Nephron (organoid): Measurements from ENCODE around the gene BTNL2.

ENCODE experiments used
- H3K27ac Mint-ChIP-seq, 3 experiments: 2 replicates each; pipeline ENCODE4 v1.8.0; 2020; ENCODE audit warnings: mixed read lengths in 3 of 3, mild to moderate bottlenecking in 2 of 3, moderate library complexity in 1 of 3
- H3K27me3 Mint-ChIP-seq: 2 replicates; pipeline ENCODE4 v1.8.0; 2021; ENCODE audit warnings: low read depth, mild to moderate bottlenecking, moderate library complexity, mixed read lengths
- H3K36me3 Mint-ChIP-seq: 2 replicates; pipeline ENCODE4 v1.8.0; 2020; ENCODE audit warnings: low read depth, mixed read lengths
- H3K4me1 Mint-ChIP-seq: 2 replicates; pipeline ENCODE4 v1.8.0; 2020; ENCODE audit warnings: mixed read lengths
- H3K4me3 Mint-ChIP-seq, 3 experiments: 2 replicates each; pipeline ENCODE4 v1.8.0; 2020; ENCODE audit warnings: mild to moderate bottlenecking in 3 of 3, mixed read lengths in 3 of 3, moderate library complexity in 2 of 3
- H3K9me3 Mint-ChIP-seq: 2 replicates; pipeline ENCODE4 v1.8.0; 2020; ENCODE audit warnings: mixed read lengths
- TF ChIP-seq, protein P1 (sequence below), 3 experiments: fragments of 200-600 bp; sonication (generic); IDR thresholded peaks; one replicate each; pipeline ENCODE4 v1.5.0; 2021; ENCODE audit warnings: antibody characterized with exemption in 3 of 3; ENCODE audit not compliant: unreplicated experiment in 3 of 3

The BTNL2 gene

DNA sequence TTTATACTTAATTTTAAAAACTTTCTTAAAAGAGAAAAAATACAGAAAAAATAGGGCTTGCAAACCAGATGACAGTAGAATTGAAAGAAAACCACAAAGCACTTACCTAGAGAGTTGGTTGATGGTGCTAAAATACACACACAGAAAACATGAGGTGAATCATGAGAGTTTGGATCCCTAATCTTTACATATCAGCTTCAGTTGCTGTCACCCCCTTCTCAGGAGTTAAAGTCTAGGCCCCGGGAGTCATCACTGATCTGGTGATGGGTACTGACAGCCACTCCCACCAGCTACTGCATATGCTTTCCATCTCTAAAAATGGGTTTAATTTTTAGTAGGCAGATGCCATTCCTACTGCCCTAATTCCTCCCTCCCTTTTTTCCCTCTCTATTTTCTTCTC, 52.0 kb downstream of the BTNL2 start:
- Mint-ChIP-seq H3K27ac (peak overlapping the region in 1 of 3 experiments; percentile 14), H3K9me3 (peaks cover 7% of the 10 kb centered on the region), H3K36me3 (no peaks in the 10 kb centered on the region), H3K4me1 (no peaks in the 10 kb centered on the region), H3K27me3 (no peaks in the 10 kb centered on the region), H3K4me3 (no peak overlapping the region)
- TF ChIP-seq, protein P1, sequence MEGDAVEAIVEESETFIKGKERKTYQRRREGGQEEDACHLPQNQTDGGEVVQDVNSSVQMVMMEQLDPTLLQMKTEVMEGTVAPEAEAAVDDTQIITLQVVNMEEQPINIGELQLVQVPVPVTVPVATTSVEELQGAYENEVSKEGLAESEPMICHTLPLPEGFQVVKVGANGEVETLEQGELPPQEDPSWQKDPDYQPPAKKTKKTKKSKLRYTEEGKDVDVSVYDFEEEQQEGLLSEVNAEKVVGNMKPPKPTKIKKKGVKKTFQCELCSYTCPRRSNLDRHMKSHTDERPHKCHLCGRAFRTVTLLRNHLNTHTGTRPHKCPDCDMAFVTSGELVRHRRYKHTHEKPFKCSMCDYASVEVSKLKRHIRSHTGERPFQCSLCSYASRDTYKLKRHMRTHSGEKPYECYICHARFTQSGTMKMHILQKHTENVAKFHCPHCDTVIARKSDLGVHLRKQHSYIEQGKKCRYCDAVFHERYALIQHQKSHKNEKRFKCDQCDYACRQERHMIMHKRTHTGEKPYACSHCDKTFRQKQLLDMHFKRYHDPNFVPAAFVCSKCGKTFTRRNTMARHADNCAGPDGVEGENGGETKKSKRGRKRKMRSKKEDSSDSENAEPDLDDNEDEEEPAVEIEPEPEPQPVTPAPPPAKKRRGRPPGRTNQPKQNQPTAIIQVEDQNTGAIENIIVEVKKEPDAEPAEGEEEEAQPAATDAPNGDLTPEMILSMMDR (IDR thresholded peaks at IDR 0.05; ENCODE audit: unreplicated experiment in 3 of 3): no peak

DNA sequence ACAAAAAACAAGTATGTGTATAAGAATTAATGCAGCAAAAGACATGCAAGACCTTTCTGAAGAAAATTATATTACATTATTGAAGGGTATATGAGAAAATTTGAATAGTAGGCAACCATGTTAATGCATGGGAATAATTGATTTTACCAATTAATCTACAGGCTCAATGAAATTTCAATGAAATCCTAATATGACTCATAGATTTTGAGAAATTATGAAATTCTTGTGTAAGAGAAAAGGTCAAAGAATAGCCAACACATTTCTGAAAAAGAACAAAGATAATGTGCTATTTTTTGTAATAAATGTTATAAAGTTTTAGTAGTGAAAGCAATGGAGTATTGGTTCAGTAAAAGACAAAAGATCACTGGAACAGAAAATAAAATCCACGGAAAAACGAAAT, 53.6 kb downstream of the BTNL2 start:
- Mint-ChIP-seq H3K9me3 (peaks cover 7% of the 10 kb centered on the region), H3K27ac (no peak overlapping the region), H3K4me3 (no peak overlapping the region), H3K27me3 (no peaks in the 10 kb centered on the region), H3K4me1 (no peaks in the 10 kb centered on the region), H3K36me3 (no peaks in the 10 kb centered on the region)
- TF ChIP-seq, protein P1 (IDR thresholded peaks at IDR 0.05; ENCODE audit: unreplicated experiment in 3 of 3): no peak
